ENCODE results near the gene CPNE7. TPM values are rescaled to one million over a fixed set of nuclear protein-coding genes. Genes with fewer than 3 reads are reported as not detected.

CPNE7 gene
- total RNA-seq, 1 experiment from 2014 or later: 3.1 TPM

DNA sequence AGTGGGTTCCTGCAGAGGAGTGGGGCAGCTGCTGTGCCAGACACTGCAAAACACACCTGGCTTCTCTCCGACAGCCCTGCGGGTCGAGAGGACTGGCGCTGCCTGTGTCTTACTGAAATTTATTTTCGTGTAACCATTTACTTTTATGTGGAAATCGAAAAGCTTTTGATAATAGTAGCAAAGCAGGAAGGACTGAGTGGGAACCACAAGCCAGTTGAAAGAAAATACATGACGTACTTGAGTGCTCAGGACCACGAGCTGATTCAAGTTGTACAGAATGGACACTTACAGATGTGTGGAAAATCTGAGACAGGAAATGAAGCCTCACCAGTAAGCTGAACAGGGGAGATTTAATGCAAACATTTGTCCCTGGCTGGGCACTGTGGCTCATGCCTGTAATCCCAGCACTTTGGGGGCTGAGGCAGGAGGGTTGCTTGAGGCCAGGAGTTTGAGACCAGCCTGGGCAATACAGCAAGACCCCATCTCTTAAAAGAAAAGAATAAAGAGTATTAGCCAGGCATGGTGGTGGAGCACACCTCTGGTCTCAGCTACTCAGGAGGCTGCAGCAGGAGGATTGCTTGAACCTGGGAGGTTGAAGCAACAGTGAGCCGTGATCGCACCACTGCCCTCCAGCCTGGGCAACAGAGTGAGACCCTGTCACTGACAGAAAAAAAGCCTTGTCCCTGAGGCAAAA lies 26.4 kb upstream of the CPNE7 start:
- DNase-seq (ENCODE audit: low read depth): no peak

DNA sequence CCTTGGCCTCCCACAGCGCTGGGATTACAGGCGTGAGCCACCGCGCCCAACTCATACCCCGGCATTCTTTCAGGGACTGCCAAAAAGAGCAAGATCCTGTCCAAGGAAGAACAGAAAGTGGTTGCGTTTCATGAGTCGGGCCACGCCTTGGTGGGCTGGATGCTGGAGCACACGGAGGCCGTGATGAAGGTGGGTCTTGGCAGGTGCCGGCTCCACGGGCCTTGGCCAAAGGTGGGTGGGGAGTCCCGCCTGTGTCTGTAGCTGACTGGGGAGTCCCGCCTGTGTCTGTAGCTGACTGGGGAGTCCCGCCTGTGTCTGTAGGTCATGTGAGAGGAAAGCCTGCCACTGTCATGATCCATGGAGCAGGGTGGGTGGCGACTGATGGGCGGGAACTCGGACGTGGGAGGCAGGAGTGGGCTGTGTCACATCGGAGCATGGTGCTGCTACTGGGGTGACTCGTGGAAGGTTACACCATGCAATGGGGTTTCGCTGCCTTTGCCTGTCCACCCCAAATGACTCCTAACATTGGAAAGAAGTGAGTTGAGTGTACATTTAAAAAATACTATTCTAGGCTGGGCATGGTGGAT lies 25.0 kb upstream of the CPNE7 start:
- no peak for DNase-seq (ENCODE audit: low read depth)

DNA sequence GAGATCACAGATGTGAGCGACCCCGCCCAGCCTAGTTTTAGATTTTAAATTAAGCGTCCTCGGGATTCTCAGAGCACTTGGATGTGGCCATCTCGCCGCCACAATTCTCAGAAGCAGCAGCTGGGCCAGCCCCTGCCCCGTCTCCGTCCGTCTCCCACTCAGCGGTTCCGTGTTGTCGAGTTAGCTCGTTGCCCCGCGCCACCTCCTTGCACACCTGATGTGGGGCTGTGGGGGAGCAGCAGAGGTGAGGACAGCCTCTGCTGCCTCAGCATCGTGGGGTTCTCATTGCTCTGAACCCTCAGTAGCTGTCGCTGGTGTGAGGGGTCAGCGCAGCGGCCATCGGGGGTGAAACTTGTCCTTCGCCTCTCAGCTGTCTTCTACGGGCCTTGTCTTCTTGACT lies 23.2 kb upstream of the CPNE7 start:
- DNase-seq (ENCODE audit: low read depth): no peak

DNA sequence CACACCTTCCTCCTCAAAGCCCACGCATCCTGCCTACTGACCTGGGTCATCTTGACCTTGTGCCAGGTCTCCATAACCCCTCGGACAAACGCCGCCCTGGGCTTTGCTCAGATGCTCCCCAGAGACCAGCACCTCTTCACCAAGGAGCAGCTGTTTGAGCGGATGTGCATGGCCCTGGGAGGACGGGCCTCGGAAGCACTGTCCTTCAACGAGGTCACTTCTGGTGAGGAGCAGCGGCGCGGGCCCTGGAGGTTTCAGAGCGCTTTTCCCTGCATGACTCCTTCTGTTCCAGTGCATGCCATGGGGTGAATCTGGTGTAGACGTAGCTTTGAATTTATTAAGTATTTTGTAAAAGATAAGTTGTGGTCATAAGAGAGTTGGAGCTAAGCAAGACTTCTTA lies 22.6 kb upstream of the CPNE7 start:
- no peak for DNase-seq (ENCODE audit: low read depth)

DNA sequence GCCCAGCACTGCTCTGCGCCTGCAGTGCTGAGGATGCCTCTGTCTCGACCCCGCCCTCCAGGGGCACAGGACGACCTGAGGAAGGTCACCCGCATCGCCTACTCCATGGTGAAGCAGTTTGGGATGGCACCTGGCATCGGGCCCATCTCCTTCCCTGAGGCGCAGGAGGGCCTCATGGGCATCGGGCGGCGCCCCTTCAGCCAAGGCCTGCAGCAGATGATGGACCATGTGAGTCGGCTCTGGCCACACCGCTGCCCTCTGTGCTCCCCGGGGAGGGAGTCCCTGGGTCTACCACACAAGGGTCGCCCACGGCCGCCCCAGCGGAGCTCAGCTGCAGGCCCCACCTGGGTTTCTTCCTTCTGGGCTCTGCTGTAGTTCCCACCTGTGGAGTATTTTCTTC lies 21.8 kb upstream of the CPNE7 start:
- no peak for DNase-seq (ENCODE audit: low read depth)

DNA sequence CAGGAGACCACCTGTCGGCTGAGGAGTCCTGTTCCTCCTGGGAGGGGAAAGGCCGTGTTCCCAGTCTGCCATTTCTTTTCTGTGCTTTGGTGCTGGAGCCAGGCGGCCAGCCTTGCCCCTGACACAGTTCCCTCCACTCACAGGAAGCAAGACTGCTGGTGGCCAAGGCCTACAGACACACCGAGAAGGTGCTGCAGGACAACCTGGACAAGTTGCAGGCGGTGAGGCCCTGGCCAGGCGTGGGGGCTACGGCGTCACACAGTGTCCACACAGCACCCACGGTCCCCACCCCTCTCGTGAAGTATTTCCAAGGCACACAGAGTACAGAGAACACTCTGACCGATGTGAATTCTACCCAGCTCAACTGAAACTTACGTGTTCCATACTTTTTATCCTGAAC lies 21.2 kb upstream of the CPNE7 start:
- no peak for DNase-seq (ENCODE audit: low read depth)

DNA sequence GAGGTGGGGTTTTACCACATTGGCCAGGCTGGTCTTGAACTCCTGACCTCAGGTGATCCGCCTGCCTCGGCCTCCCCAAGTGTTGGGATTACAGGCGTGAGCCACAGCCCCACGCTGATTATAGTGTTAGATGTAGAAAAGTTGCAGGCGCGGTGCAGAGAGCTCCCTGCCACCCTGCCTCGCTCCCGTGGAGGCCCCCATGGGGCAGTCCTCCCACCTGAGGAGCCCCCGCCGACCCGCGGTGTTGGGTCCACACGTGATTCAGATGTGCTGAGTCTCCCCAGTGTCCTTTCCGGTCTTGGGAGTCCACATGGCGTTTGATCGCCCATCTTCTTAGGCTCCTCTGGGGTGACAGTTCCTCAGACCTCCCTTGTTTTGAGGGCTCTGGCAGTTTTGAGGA lies 20.3 kb upstream of the CPNE7 start:
- no peak for DNase-seq (ENCODE audit: low read depth)

DNA sequence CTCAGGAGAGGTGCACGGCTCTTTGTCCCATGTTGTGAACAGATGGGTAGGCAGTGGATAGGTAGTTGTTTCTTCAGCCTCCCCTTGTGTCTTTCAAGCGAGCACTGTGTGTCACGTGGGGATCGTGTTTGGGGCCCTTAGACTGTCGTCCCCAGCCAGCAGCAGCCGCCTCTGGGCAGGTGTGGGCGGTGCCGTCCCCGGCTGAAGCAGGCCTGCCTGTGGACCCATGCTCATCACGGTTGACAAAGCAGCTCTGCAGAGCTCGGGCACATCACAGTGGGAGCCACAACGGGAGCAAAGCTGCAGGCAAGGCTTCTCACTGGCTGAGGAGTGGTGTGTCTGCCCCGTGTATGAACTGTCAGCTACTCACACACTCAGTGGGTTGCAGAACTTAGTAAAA lies 19.8 kb upstream of the CPNE7 start:
- DNase-seq (ENCODE audit: low read depth): no peak

DNA sequence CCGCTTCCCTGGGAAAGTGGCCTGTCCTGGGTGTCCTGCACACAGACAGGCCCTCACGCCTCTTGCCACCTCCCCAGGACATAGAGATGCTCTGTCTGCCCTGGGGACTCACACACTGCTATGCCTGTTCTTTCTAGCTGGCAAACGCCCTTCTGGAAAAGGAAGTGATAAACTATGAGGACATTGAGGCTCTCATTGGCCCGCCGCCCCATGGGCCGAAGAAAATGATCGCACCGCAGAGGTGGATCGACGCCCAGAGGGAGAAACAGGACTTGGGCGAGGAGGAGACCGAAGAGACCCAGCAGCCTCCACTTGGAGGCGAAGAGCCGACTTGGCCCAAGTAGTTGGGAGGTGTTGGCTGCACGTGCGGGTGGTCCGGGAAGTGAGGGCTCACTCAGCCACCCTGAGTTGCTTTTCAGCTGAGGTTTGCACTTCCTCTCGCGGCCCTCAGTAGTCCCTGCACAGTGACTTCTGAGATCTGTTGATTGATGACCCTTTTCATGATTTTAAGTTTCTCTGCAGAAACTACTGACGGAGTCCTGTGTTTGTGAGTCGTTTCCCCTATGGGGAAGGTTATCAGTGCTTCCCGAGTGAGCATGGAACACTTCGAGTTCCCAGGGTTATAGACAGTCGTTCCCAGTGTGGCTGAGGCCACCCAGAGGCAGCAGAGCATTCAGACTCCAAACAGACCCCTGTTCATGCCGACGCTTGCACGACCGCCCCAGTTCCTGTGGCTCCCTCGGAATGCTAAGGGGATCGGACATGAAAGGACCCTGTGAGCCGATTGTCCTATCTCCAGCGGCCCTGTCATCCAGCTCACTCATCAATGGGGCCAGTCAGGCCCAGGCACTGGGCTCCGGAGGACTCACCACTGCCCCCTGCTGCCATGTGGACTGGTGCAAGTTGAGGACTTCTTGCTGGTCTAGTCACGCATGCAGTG lies 18.5 kb upstream of the CPNE7 start:
- peak; percentile 54 for DNase-seq (ENCODE audit: low read depth)

DNA sequence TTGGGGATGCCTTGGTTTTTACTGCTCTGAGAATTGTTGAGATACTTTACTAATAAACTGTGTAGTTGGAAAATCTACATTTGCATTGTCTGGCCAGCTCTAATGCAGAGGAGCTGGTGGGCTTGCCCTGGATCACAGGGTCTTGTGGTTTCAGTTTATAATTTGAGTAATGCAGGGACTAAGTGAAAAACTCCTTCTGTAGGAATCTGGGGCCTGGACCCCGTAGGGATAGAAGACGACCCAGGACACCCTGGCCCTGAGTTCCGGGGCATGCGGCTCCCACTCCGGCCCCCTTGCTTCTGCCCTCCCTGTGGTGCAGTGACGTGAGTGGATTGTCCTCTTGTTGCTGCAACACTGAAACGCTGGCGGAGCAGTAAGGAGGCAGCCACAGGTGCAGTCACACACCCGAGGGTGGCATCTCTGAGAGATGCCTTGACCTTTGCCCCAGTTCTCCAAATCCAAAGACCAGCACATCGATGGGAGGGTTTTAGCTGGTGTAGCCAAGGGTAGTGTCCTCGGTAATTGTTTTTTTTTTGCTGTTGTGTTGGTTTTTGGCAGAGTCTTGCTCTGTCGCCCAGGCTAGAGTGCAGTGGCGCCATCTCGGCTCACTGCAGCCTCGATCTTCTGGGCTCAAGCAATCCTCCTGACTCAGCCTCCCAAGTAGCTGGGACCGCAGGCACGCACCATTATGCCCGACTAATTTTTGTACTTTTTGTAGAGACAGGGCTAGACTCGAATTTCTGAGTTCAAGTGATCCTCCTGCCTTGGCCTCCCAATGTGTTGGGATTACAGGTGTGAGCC lies 17.7 kb upstream of the CPNE7 start:
- DNase-seq (ENCODE audit: low read depth): no peak

DNA sequence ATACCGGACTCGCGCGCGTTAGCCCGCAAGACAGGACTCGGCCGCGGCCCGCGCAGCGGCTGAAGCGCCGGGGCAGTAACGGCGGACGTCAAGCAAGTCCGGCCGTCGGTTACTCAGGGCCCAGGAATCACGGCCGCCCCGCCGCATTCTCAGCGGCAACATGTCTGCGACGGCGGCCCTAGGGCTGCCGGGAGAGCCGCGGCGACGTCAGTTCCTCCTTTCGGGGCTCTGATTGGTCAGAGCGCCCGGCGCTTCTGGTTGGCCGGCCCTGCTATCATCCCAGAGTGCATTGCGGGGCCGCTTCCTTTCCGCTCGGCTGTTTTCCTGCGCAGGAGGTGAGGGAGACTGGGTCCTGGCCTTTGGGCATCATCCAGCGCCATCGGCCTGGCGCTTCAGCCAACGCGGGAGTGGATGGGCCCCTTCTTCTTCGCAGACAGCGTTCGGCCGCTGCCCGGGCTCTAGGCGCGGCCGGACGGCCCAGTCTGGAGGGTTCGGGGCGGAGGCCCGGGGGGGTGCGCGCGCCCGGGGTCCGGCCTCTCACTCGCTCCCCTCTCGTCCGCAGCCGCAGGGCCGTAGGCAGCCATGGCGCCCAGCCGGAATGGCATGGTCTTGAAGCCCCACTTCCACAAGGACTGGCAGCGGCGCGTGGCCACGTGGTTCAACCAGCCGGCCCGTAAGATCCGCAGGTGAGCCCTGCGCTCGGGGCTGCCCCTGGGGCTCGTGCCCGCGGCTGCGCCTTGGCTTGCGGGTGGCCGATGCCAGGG lies 15.0 kb upstream of the CPNE7 start, which contains the start of gene RPL13:
Gene RPL13, plus strand, starts transcription at position 305 of the 764 bp plus-strand sequence. Its CDS starts 278 bp downstream, at position 583.
- DNase-seq (ENCODE audit: low read depth): peak; percentile 95

DNA sequence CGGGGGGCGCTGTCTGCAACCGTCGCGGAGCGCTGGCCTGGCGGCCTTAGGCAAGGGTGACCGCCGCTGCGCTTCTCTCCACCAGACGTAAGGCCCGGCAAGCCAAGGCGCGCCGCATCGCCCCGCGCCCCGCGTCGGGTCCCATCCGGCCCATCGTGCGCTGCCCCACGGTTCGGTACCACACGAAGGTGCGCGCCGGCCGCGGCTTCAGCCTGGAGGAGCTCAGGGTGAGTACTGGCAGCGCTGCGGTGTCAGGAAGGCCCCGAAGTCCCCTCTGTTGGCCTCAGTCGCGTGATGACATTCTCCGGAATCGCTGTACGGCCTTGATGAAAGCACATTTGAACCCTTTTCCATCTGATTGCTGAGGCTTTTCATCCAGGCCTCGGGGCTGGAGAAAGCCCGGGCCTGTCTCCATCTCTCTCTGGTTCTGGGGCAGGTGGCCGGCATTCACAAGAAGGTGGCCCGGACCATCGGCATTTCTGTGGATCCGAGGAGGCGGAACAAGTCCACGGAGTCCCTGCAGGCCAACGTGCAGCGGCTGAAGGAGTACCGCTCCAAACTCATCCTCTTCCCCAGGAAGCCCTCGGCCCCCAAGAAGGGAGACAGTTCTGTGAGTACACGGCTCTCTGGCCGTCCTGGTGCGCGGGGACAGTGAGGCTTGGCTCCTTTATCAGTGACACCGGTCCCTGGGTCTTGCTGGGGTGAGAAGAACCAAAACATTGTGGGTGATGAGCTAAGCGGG lies 14.2 kb upstream of the CPNE7 start:
- DNase-seq (ENCODE audit: low read depth): no peak

DNA sequence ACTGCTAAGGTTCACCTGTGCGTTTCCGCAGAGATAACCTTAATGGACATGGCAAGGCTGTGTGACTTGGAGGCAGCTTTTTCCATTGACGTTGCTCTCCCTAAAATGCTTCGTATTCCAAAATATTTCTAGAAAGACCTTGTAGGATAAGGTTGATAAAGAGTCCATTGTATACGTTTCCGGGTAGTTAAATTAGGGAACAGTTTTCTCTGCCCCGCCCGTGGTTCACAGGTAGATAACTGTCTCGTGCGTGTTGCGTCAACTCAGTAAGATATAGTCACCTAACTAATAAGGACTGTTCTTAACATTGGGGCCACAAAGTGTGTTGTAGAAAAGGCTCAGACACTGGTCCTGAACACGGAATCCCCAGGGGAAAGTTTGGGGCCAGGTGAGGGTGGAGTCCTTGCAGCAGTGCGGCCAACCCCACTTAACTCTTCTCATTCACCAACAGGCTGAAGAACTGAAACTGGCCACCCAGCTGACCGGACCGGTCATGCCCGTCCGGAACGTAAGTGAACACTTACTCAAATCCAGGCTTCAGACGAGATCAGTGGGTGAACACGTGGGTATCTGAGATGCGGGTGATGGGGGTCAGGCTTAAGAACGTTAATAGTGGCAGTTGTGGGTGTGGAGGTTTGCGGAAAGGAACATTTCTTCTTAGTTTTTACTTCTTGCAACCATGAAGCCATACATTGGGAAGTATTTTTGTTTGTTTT lies 13.5 kb upstream of the CPNE7 start:
- DNase-seq (ENCODE audit: low read depth): no peak

DNA sequence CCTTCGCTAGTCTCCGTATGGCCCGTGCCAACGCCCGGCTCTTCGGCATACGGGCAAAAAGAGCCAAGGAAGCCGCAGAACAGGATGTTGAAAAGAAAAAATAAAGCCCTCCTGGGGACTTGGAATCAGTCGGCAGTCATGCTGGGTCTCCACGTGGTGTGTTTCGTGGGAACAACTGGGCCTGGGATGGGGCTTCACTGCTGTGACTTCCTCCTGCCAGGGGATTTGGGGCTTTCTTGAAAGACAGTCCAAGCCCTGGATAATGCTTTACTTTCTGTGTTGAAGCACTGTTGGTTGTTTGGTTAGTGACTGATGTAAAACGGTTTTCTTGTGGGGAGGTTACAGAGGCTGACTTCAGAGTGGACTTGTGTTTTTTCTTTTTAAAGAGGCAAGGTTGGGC lies 12.6 kb upstream of the CPNE7 start:
- DNase-seq (ENCODE audit: low read depth): no peak

DNA sequence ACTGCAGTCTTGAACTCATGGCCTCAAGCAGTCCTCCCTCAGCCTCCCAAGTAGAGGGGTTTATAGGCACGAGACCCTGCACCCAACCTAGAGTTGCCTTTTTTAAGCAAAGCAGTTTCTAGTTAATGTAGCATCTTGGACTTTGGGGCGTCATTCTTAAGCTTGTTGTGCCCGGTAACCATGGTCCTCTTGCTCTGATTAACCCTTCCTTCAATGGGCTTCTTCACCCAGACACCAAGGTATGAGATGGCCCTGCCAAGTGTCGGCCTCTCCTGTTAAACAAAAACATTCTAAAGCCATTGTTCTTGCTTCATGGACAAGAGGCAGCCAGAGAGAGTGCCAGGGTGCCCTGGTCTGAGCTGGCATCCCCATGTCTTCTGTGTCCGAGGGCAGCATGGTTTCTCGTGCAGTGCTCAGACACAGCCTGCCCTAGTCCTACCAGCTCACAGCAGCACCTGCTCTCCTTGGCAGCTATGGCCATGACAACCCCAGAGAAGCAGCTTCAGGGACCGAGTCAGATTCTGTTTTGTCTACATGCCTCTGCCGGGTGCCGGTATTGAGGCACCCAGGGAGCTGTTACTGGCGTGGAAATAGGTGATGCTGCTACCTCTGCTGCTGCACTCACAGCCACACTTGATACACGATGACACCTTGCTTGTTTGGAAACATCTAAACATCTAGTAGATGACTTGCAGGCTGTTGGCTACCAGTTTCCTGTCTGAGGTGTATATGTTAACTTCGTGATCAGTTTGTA lies 11.7 kb upstream of the CPNE7 start:
- DNase-seq (ENCODE audit: low read depth): no peak

DNA sequence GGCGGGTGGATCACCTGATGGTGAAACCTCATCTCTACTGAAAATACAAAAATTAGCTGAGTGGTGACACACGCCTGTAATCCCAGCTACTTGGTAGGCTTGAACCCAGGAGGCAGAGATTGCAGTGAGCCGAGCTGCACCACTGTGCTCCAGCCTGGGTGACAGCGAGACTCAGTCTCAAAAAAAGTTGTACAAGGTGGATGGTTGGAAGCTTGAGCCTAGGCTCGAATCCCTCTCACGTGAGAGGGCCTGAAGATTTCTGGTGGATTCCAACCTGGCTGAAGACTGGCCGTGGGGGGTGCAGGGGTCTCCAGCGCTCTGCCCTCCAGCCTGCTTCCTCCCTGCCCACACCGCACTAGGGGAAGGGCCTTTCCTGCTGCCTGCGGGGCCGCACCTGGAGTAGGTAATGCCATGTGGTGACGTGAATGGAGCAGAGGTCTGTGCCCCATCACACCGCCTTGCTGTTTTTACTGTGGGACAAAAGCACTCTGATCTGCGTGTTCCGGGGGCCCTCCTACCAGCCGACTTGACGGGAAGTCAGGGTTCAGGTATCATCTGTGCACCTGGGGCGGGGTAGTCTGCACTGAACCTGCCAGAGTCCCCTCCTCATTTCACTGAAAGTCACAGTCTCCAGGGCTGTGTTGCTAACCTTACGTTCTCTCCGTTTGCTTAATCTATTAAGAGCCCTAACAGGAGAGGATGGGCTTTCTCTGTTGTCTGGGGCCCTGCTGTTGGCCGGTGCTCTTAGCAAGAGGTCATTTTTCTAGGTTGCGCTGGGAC lies 10.9 kb upstream of the CPNE7 start:
- DNase-seq (ENCODE audit: low read depth): no peak

DNA sequence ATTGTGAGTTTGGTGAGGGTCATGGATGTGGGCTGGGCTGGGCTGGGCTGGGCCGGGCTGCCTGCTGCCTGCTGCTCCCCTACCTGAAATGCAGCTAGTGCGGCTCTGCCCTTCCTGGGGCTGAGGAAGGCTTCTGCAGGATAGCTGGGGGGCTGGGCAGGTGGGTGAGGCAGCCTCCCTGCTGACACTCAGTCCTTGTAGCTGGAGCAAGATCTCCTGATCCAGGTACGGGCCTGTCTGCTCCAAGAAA lies 10.4 kb upstream of the CPNE7 start:
- DNase-seq (ENCODE audit: low read depth): peak; percentile 39
